A549 (cell line): ENCODE data around the gene ITGAL. TPM values are rescaled to one million over a fixed set of nuclear protein-coding genes. Genes with fewer than 3 reads are reported as not detected.

Experiments used
- ATAC-seq, 2 experiments: fragments of 200-7000 bp in 1 of 2; fragments of >200 bp in 1 of 2; cut with Nextera tagmentation in 1 of 2; cut with Tn5 transposase in 1 of 2; 3 replicates each; pipeline versions ENCODE4 v1.8.0 to v1.9.1; 2018 to 2020; ENCODE audit warnings: mild to moderate bottlenecking in 1 of 2, moderate library complexity in 1 of 2
- CTCF ChIA-PET: fragments of 300-600 bp; sonication (Branson Sonifier 250); formaldehyde crosslinking; extraction: SDS; loops from one replicate; lab custom pipeline; 2021; ENCODE audit warnings: antibody characterized with exemption, inconsistent platforms; lab: Yijun Ruan, JAX
- POLR2A ChIA-PET: fragments of 350-600 bp; formaldehyde crosslinking; extraction: SDS; loops from one replicate; lab custom pipeline; 2021; ENCODE audit warnings: antibody characterized with exemption, inconsistent platforms; lab: Yijun Ruan, JAX
- DNase-seq, 2 experiments: peaks; one replicate each; pipeline versions ENCODE4 v3.0.0 to v3.0.0-alpha.2; 2011 to 2016; ENCODE audit warnings: low read depth in 1 of 2, low spot score in 1 of 2
- FAIRE-seq: peaks from 2 replicates; lab custom pipeline; 2011; peaks lifted over from hg19 to GRCh38; lab: Jason Lieb, UNC
- H3K27ac ChIP-seq, 2 experiments: fragments of >200 bp; sonication (Bioruptor Twin); formaldehyde crosslinking; 3 replicates each; pipeline ENCODE4 v1.5.1; 2016 to 2017
- H3K4me1 ChIP-seq: fragments of >200 bp; sonication (Bioruptor Twin); formaldehyde crosslinking; 3 replicates; pipeline ENCODE4 v1.6.1; 2016
- H3K4me2 ChIP-seq: fragments of >200 bp; sonication (Bioruptor Twin); formaldehyde crosslinking; 3 replicates; pipeline ENCODE4 v1.6.1; 2016
- H3K4me3 ChIP-seq: fragments of >200 bp; sonication (Bioruptor Twin); formaldehyde crosslinking; 3 replicates; pipeline ENCODE4 v1.5.1; 2016
- H3K9me3 ChIP-seq: fragments of >200 bp; sonication (Bioruptor Twin); formaldehyde crosslinking; 3 replicates; pipeline ENCODE4 v1.6.1; 2016
- ATOH8 ChIP-seq: fragments of 250-450 bp; sonication (Bioruptor Pico); IDR thresholded peaks from 2 replicates; pipeline ENCODE4 v1.5.0; 2020; ENCODE audit warnings: low read depth, mild to moderate bottlenecking, moderate library complexity
- BHLHE40 ChIP-seq: IDR thresholded peaks from 2 replicates; pipeline ENCODE4 v1.6.1; 2012; ENCODE audit warnings: low read depth, low read length, inconsistent platforms
- CEBPB ChIP-seq, 2 experiments: fragments of >200 bp in 1 of 2; sonication (Bioruptor Twin) in 1 of 2; formaldehyde crosslinking in 1 of 2; IDR thresholded peaks; 2 replicates each; pipeline ENCODE4 v1.6.1; 2012 to 2016
- CHD2 ChIP-seq: fragments of 150-350 bp; IDR thresholded peaks from 2 replicates; pipeline ENCODE4 v1.6.1; 2014; ENCODE audit warnings: low read length; ENCODE audit not compliant: partially characterized antibody
- CHD4 ChIP-seq: fragments of 200-600 bp; sonication (generic); IDR thresholded peaks from 2 replicates; pipeline ENCODE4 v1.6.1; 2016; ENCODE audit warnings: antibody characterized with exemption, mild to moderate bottlenecking, borderline replicate concordance
- E2F6 ChIP-seq: IDR thresholded peaks from 2 replicates; pipeline ENCODE4 v1.6.1; 2012; ENCODE audit warnings: low read depth, borderline replicate concordance
- EHMT2 ChIP-seq: fragments of 200-600 bp; sonication (generic); IDR thresholded peaks from 2 replicates; pipeline ENCODE4 v1.6.1; 2016; ENCODE audit warnings: antibody characterized with exemption, low read depth, mild to moderate bottlenecking, moderate library complexity
- ELK1 ChIP-seq: fragments of 150-350 bp; IDR thresholded peaks from 2 replicates; pipeline ENCODE4 v1.6.1; 2014; ENCODE audit warnings: low read depth, mild to moderate bottlenecking, low read length
- EP300 ChIP-seq, 2 experiments: fragments of >200 bp; sonication (Bioruptor Twin); formaldehyde crosslinking; IDR thresholded peaks; 2 replicates in 1 of 2; 3 replicates in 1 of 2; pipeline ENCODE4 v1.6.1; 2016 to 2017
- ESRRA ChIP-seq: fragments of 150-350 bp; IDR thresholded peaks from 2 replicates; pipeline ENCODE4 v1.6.1; 2014; ENCODE audit warnings: mild to moderate bottlenecking, low read length, borderline replicate concordance
- FOSB ChIP-seq: fragments of 250-450 bp; sonication (Bioruptor Pico); IDR thresholded peaks from 2 replicates; pipeline ENCODE4 v1.5.0; 2020; ENCODE audit warnings: mild to moderate bottlenecking, moderate library complexity
- FOSL2 ChIP-seq, 2 experiments: fragments of 450-650 bp in 1 of 2; fragments of >200 bp in 1 of 2; sonication (Bioruptor Twin) in 1 of 2; formaldehyde crosslinking; IDR thresholded peaks; 2 replicates each; pipeline versions ENCODE4 v1.5.0 to v1.6.1; 2016 to 2020; ENCODE audit warnings: mild to moderate bottlenecking in 1 of 2, moderate library complexity in 1 of 2
- HES2 ChIP-seq: fragments of >200 bp; sonication (Bioruptor Twin); formaldehyde crosslinking; IDR thresholded peaks from 2 replicates; pipeline ENCODE4 v1.6.1; 2016
- HMGXB4 ChIP-seq: fragments of 250-450 bp; sonication (Bioruptor Pico); IDR thresholded peaks from 2 replicates; pipeline ENCODE4 v1.5.0; 2021; ENCODE audit warnings: mild to moderate bottlenecking, moderate library complexity, borderline replicate concordance
- HOXB5 ChIP-seq: fragments of 250-450 bp; sonication (Bioruptor Pico); IDR thresholded peaks from 2 replicates; pipeline ENCODE4 v1.5.0; 2020; ENCODE audit warnings: mild to moderate bottlenecking, moderate library complexity
- JUNB ChIP-seq: fragments of >200 bp; sonication (Bioruptor Twin); formaldehyde crosslinking; IDR thresholded peaks from 2 replicates; pipeline ENCODE4 v1.6.1; 2016
- KDM1A ChIP-seq: fragments of 200-600 bp; sonication (generic); IDR thresholded peaks from 2 replicates; pipeline ENCODE4 v1.6.1; 2016; ENCODE audit warnings: low read depth, mild to moderate bottlenecking
- MAZ ChIP-seq: fragments of 150-350 bp; IDR thresholded peaks from 2 replicates; pipeline ENCODE4 v1.6.1; 2014; ENCODE audit warnings: antibody characterized with exemption, low read depth, low read length, borderline replicate concordance
- PBX3 ChIP-seq: IDR thresholded peaks from 2 replicates; pipeline ENCODE4 v1.6.1; 2012
- POLR2A ChIP-seq: IDR thresholded peaks from 2 replicates; pipeline ENCODE4 v1.6.1; 2012; ENCODE audit warnings: mild to moderate bottlenecking, low read length
- POLR2AphosphoS2 ChIP-seq: conservative IDR thresholded peaks from 2 replicates; pipeline ENCODE4 v1.6.1; 2012; ENCODE audit warnings: low read length, improper control_type of control experiment, inconsistent platforms
- RAD21 ChIP-seq, 2 experiments: fragments of >200 bp in 1 of 2; sonication (Bioruptor Twin) in 1 of 2; formaldehyde crosslinking in 1 of 2; IDR thresholded peaks in 1 of 2; conservative IDR thresholded peaks in 1 of 2; 2 replicates in 1 of 2; 3 replicates in 1 of 2; pipeline ENCODE4 v1.6.1; 2012 to 2018; ENCODE audit warnings: inconsistent platforms in 1 of 2
- RARB ChIP-seq: fragments of 250-450 bp; sonication (Bioruptor Pico); IDR thresholded peaks from 2 replicates; pipeline ENCODE4 v1.8.0; 2021; ENCODE audit warnings: mild to moderate bottlenecking, moderate library complexity
- REST ChIP-seq: fragments of 200-600 bp; sonication (generic); IDR thresholded peaks from 2 replicates; pipeline ENCODE4 v1.6.1; 2016; ENCODE audit warnings: antibody characterized with exemption, mild to moderate bottlenecking, moderate library complexity
- TFCP2L1 ChIP-seq: fragments of 250-450 bp; sonication (Bioruptor Pico); IDR thresholded peaks from 2 replicates; pipeline ENCODE4 v1.5.0; 2021; ENCODE audit warnings: mild to moderate bottlenecking
- TP53 ChIP-seq: fragments of 250-450 bp; sonication (Bioruptor Pico); IDR thresholded peaks from 2 replicates; pipeline ENCODE4 v1.5.0; 2021; ENCODE audit warnings: mild to moderate bottlenecking, moderate library complexity
- USF2 ChIP-seq: fragments of 450-650 bp; IDR thresholded peaks from 2 replicates; pipeline ENCODE4 v1.6.1; 2014; ENCODE audit warnings: antibody characterized with exemption
- ZNF302 ChIP-seq: fragments of 250-450 bp; sonication (Bioruptor Pico); IDR thresholded peaks from 2 replicates; pipeline ENCODE4 v1.9.0; 2021; ENCODE audit warnings: inconsistent platforms, mild to moderate bottlenecking, moderate library complexity
- ZSCAN20 ChIP-seq: fragments of 250-450 bp; sonication (Bioruptor Pico); IDR thresholded peaks from 2 replicates; pipeline ENCODE4 v1.8.0; 2022; ENCODE audit warnings: mild to moderate bottlenecking, moderate library complexity
- WGBS: methylation state at CpG from one replicate; pipeline ENCODE4 v1.1.6; 2017; ENCODE audit errors: missing lambda C conversion rate; 5-methylcytosine and 5-hydroxymethylcytosine counted together
- polyA plus RNA-seq, 4 experiments: library from polyadenylated mRNA; depleted of rRNA in 3 of 4; stranded (reverse); fragments of >200 nt; fragmentation: RNase III in 1 of 4; extraction: RNeasy Plus Mini Kit Qiagen cat#74134 plus additional on column Dnase treatment in 1 of 4; gene quantifications; 2 replicates in 3 of 4; 3 replicates in 1 of 4; pipeline ENCODE4 v1.2.3, GENCODE V29; 2011 to 2017

Gene ITGAL
- polyA plus RNA-seq, 2 of the 4 experiments (the other 2 are of a cell fraction) = 0.17 to 0.94 TPM

- DNase-seq = peak; percentile 45 to 78
- peak; percentile 8 to 56; a peak in 5 of 6 replicates for ATAC-seq
- ChIA-PET CTCF (interaction anchor here (0.9 to 2.0 kb wide), 5 partner anchors 14 to 138 kb away, joined by 4 to 9 read pairs (median 6); partner anchors contain the start of gene DCTPP1), POLR2A (interaction anchor here (0.6 to 2.7 kb wide), 5 partner anchors 10 to 213 kb away, joined by 3 to 19 read pairs (median 4); partner anchors contain the start of gene ZNF764)
- WGBS = 41% methylated on average over 6 of the region's 6 CpGs
- Histone ChIP-seq H3K4me2 (peak overlapping the region; percentile 59), H3K4me3 (no peak overlapping the region), H3K4me1 (peaks cover 39% of the 10 kb centered on the region), H3K9me3 (no peaks in the 10 kb centered on the region), H3K27ac (peak overlapping the region; percentile 57 to 80)
- no peak for FAIRE-seq
- no peak for TF ChIP-seq ESRRA
- TF ChIP-seq JUNB = peak; percentile 41; the same call in 1 of the 2 replicates
- TF ChIP-seq ZSCAN20 = no peak
- TF ChIP-seq EHMT2 = no peak
- TF ChIP-seq EP300 (IDR thresholded peaks at IDR 0.05) = peak; percentile 29 to 55; a peak in 2 of 5 replicates
- TF ChIP-seq REST = no peak
- TF ChIP-seq ATOH8 (CRISPR knock-in tag) = no peak
- TF ChIP-seq TFCP2L1 (CRISPR knock-in tag) = no peak
- TF ChIP-seq HMGXB4 (CRISPR knock-in tag) = no peak
- TF ChIP-seq ELK1 = no peak
- no peak for TF ChIP-seq PBX3
- TF ChIP-seq POLR2AphosphoS2 = no peak
- TF ChIP-seq CHD4 = no peak
- no peak for TF ChIP-seq FOSL2 (IDR thresholded peaks at IDR 0.05)
- TF ChIP-seq FOSL2 (CRISPR knock-in tag; IDR thresholded peaks at IDR 0.05) = peak; percentile 44; the same call in 1 of the 2 replicates
- no peak for TF ChIP-seq RARB (CRISPR knock-in tag)
- no peak for TF ChIP-seq E2F6
- no peak for TF ChIP-seq RAD21 (conservative IDR thresholded peaks at IDR 0.05 in 1 of 2, IDR thresholded peaks at IDR 0.05 in 1 of 2)
- no peak for TF ChIP-seq TP53 (CRISPR knock-in tag)
- TF ChIP-seq POLR2A = no peak
- no peak for TF ChIP-seq BHLHE40
- no peak for TF ChIP-seq KDM1A
- TF ChIP-seq MAZ = no peak
- TF ChIP-seq CHD2 = no peak
- peak; percentile 49; the same call in 1 of the 2 replicates for TF ChIP-seq HES2
- TF ChIP-seq FOSB (CRISPR knock-in tag) = no peak
- TF ChIP-seq CEBPB (IDR thresholded peaks at IDR 0.05) = peak; percentile 89
- TF ChIP-seq USF2 = no peak
- no peak for TF ChIP-seq ZNF302 (CRISPR knock-in tag)
- TF ChIP-seq HOXB5 (CRISPR knock-in tag) = 0 out of 2 replicates have a peak, but pooled peaks have one; percentile 42
Observed at GRCh38 chr16:30567991-30568638, 95.6 kb downstream of the ITGAL start.
